ENCODE data around the gene ZNF516.

ZNF516 gene

GRCh38 chr18:76361219-76361618 is 133.8 kb downstream of the ZNF516 start:
- no peak for DNase-seq

GRCh38 chr18:76359909-76360308 is 135.1 kb downstream of the ZNF516 start:
- no peak for DNase-seq

GRCh38 chr18:76358774-76359173 is 136.3 kb downstream of the ZNF516 start:
- DNase-seq, result no peak

- no peak for DNase-seq
Measured at GRCh38 chr18:76357585-76358260, 137.3 kb downstream of the ZNF516 start.

GRCh38 chr18:76357174-76357573 is 137.9 kb downstream of the ZNF516 start:
- DNase-seq, result no peak

GRCh38 chr18:76356666-76357065 is 138.4 kb downstream of the ZNF516 start:
- DNase-seq, result no peak

GRCh38 chr18:76354348-76354747 is 140.7 kb downstream of the ZNF516 start:
- no peak for DNase-seq

GRCh38 chr18:76353500-76353899 is 141.5 kb downstream of the ZNF516 start:
- no peak for DNase-seq

- no peak for DNase-seq
Measured at GRCh38 chr18:76353046-76353445, 142.0 kb downstream of the ZNF516 start.

- no peak for DNase-seq
Measured at GRCh38 chr18:76351961-76352581, 143.0 kb downstream of the ZNF516 start.

- DNase-seq, result no peak
Measured at GRCh38 chr18:76350134-76351025, 144.7 kb downstream of the ZNF516 start.

GRCh38 chr18:76349067-76349715 is 145.9 kb downstream of the ZNF516 start:
- DNase-seq, result no peak

- no peak for DNase-seq
Measured at GRCh38 chr18:76348267-76349066, 146.6 kb downstream of the ZNF516 start.

GRCh38 chr18:76347341-76347740 is 147.7 kb downstream of the ZNF516 start:
- no peak for DNase-seq

- no peak for DNase-seq
Measured at GRCh38 chr18:76346490-76347130, 148.4 kb downstream of the ZNF516 start.

GRCh38 chr18:76345901-76346300 is 149.1 kb downstream of the ZNF516 start:
- no peak for DNase-seq

GRCh38 chr18:76343938-76344569 is 151.0 kb downstream of the ZNF516 start:
- DNase-seq, result no peak

GRCh38 chr18:76340410-76340809 is 154.6 kb downstream of the ZNF516 start:
- DNase-seq, result no peak

GRCh38 chr18:76339246-76339620 is 155.8 kb downstream of the ZNF516 start:
- no peak for DNase-seq

- no peak for DNase-seq
Measured at GRCh38 chr18:76338619-76339245, 156.3 kb downstream of the ZNF516 start.

GRCh38 chr18:76338088-76338487 is 157.0 kb downstream of the ZNF516 start:
- DNase-seq, result no peak

Data from activated gamma-delta T cell (primary cell).